Gastrocnemius medialis (tissue), 4 donors: ENCODE measurements around the gene BANF1.

Source experiments
- POLR2A ChIP-seq, 2 donors: fragments of 450-650 bp; IDR thresholded peaks; one replicate each; pipeline ENCODE4 v1.6.1; 2017; ENCODE audit warnings: antibody characterized with exemption in 2 of 2, mild to moderate bottlenecking in 2 of 2, moderate library complexity in 2 of 2
- TF ChIP-seq, protein P1 (sequence below), 5 experiments: fragments of 450-650 bp in 3 of 5; fragments of 200-600 bp in 2 of 5; sonication (generic) in 2 of 5; IDR thresholded peaks in 4 of 5; conservative IDR thresholded peaks in 1 of 5; 1 replicate in 4 of 5; 2 replicates in 1 of 5; pipeline ENCODE4 v1.5.1; 2016 to 2019; ENCODE audit warnings: antibody characterized with exemption in 5 of 5, mild to moderate bottlenecking in 3 of 5, moderate library complexity in 3 of 5

GRCh38 chr11:66020212-66020611, 17.9 kb downstream of the BANF1 start:
- TF ChIP-seq, protein P1, sequence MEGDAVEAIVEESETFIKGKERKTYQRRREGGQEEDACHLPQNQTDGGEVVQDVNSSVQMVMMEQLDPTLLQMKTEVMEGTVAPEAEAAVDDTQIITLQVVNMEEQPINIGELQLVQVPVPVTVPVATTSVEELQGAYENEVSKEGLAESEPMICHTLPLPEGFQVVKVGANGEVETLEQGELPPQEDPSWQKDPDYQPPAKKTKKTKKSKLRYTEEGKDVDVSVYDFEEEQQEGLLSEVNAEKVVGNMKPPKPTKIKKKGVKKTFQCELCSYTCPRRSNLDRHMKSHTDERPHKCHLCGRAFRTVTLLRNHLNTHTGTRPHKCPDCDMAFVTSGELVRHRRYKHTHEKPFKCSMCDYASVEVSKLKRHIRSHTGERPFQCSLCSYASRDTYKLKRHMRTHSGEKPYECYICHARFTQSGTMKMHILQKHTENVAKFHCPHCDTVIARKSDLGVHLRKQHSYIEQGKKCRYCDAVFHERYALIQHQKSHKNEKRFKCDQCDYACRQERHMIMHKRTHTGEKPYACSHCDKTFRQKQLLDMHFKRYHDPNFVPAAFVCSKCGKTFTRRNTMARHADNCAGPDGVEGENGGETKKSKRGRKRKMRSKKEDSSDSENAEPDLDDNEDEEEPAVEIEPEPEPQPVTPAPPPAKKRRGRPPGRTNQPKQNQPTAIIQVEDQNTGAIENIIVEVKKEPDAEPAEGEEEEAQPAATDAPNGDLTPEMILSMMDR (IDR thresholded peaks at IDR 0.05 in 4 of 5, conservative IDR thresholded peaks at IDR 0.05 in 1 of 5): no peak
- no peak for TF ChIP-seq POLR2A (IDR thresholded peaks at IDR 0.05)
